Endothelial cell of hepatic sinusoid (primary cell): ENCODE results near the gene PARP9.

Experiments used
- in situ Hi-C: cut with HindIII; loops from 2 replicates; pipeline ENCODE4 v1.10.0; 2017; ENCODE audit warnings: low sequenced_read_pairs

The PARP9 gene

DNA sequence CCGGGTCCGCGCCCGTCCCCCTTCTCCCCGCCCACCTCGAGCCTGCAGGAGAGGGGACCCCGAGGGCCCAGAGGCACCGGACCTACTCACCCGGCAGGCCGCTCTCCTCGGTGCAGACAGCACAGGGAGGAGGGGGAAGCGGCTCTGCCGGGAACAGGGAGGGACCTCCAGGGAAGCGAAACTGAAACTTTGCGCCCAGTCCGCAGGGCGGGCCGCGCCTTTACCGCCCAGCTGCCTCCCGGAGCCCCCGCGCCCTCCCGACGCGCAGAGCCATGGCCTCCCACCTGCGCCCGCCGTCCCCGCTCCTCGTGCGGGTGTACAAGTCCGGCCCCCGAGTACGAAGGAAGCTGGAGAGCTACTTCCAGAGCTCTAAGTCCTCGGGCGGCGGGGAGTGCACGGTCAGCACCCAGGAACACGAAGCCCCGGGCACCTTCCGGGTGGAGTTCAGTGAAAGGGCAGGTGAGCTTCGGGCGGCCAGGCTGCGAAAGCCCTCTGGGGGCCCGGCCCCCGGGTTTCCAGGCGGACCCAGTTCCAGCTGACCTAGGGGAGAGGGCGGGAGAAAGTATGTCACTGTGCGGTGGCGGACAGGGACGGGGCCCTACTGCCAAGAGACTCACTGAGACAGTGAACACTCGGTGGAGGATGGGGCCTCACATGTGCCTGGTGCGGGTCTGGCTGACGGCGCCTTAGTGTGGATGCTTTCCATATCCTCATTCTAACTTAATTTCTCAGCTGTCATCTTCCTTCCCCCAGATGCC, at the start of gene PARP9, which contains the start of gene DTX3L:
PARP9 (minus strand) TSS at position 146 of the 758 bp plus-strand sequence. CDS start 4,680 bp downstream, outside the sequence.
DTX3L (plus strand) TSS at position 184 of the 758 bp plus-strand sequence; CDS start at position 273, 89 bp downstream.
- in situ Hi-C loops, result no loop called here

DNA sequence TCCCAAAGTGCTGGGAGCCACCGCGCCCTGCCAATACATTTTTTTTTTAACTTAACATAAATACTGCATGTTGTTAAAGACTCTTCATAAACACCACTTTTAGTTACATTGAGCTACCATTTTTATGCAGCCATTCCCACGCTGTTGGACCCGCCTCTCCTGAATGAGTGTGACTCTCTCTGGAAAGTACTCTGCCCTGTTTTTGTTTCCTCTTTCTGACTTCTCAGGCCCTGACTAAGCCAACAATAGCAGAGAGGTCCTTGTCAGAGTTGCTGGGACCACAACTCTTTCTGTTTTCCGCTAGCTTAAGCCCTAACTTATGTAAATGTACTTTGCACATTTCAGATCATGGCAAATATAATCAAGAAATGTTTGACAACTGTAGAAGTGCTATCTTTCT, 48.6 kb upstream of the PARP9 start:
- in situ Hi-C loops, result no loop called here

DNA sequence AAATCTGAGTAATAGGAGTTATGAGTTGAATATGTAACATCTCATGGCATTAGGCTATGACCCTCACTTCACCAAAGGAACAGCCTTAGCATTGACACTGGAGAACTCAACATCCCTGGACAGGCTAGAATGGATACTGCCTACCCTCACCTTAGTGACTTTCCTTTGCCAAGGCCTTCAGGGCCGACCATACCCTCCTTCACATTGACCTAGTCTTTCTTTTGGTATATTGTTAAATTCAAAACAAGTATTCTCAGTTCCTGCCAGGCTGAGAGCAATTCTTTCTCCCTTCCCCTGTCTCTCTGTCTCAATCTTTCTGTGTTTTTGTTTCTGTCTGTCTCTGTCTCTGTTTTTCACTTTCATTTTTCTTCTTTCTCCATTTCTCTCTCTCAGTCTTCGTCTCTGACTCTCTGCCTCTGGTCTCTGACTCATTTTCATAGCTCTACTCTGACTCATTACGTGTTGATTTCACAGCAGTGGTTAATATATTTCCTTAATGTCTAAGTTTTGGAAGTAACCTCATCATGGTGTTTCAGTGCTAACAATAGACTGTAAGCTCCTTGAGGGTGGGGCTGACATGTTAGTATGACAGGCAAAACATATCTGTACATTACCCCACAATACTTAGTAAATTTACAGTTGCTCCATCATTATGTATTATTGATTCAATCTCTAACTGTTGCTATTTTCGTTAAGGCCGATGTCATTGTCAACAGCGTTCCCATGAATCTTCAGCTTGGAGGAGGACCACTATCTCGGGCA, 45.9 kb upstream of the PARP9 start:
- in situ Hi-C loops, result no loop called here

DNA sequence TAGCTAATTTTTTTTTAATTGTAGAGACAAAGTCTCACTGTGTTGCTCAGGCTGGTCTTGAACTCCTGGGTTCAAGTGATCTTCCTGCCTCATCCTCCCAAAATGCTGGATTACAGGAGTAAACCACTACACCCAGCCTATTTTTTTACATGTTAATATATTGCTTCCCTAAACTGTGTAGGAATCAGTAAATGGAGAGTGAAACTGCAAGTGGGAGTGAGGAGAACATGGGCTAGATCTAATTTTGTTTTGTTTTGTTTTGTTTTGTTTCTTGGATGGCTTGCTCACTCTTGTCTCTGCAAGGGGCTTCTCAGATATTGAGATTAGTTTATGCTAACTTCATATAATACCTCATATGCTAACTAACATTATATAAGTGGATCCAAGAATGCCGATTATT, 44.8 kb upstream of the PARP9 start:
- in situ Hi-C loops, result no loop called here

DNA sequence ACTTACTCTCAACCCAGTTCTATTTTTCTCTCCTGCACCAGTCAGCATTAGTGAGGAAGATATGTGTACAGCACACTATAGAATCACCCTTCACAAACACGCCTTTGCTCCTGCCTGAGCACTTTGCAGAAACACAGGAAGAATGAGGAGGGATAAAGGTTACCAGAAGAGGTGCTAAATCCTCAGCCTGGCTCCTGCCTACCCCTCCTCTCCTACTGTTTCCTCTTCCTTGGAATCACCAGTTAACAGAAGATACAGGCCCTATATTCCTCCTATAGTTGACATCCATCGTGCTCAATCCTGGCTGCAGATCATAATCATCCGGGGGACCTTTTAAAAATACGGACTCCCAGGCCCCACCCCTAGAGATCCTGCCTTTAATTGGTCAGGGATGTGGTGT, 42.2 kb upstream of the PARP9 start:
- in situ Hi-C loops, result no loop called here

DNA sequence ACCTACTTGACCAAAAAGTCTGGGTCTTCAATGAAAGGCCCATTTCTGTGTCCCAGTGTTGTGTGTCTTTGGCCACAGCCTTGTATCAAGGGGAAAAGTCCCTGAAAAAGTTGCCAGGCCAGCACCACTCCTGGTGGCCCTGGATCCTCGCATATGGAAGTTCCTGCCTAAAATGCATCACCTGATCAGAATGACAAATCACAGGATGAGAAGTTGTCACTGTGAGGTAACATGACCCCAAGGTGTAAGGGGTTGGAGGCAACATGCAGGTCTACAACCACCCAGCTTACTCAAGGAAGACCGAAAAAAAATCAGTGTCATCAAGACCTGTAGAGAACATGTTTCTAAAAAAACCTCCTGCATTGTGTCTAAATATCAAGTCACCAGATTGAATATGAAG, 39.0 kb upstream of the PARP9 start:
- in situ Hi-C loops, result no loop called here

DNA sequence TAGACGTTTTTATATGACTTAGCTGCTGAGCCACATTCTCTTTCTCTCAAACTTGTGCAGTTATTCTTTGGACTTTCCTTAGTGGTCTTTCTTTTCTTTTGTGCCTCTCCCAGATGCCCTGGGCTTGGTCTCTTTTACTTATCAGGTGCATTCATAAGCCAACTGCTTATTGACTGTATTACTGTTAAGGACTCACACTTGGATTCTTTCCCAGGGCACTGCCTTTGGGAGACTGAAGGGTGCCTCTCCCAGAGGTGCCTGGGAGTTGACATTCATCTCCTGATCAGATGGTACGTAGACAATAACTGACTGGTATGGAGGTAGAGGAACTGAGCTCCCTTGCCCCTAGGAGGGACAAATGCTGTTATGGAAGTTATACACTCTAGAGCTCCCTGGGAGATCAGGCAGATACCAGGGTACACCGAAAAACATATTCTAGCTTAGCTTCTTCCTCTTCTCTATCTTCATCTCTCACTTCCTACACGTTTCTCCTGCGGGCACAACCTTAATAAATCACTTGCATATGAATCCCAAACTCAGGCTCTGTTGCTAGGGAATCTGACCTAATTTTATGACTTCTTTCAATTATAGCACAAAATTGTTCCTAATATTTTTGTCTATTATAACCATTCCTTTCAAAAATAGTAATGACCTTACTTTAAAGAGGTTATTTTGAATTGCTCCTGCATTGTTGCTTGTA, 38.1 kb upstream of the PARP9 start:
- in situ Hi-C loops, result no loop called here

DNA sequence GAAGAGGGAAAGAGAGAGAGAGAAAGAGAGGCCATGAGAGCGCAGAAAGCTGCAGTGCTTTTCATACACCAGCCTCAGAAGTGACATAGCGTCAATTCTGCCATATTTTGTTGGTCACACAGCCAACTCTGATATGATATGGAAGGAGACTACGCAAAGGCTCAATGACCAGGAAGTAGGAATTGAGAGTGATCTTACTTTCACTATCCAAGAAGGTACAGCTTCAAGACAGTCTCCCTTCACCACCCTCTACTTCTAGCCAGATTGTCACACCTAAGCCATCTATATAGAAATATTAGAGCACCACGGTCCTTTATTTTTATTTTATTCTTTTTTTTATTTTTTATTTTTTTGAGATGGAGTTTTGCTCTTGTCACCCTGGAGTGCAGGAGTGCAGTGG, 34.5 kb upstream of the PARP9 start:
- in situ Hi-C loops, result no loop called here

DNA sequence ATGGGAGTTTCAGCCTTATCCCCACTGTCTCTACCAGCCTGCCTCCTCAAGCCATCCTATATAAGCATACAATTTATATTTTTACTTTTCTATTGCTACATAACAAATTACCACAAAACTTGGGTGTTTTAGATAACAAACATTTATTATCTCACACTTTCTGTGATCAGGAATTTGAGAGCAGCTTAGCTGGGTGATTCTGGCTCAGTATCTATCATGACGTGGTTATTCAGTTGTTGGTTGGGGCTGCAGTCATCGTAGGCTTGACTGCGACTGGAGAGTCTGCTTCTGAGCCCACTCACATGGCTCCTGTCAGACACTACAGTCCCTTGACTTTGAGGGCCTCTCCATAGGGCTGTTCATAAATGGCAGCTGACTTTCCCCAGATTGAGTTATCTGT, 34.1 kb upstream of the PARP9 start:
- in situ Hi-C loops, result no loop called here

DNA sequence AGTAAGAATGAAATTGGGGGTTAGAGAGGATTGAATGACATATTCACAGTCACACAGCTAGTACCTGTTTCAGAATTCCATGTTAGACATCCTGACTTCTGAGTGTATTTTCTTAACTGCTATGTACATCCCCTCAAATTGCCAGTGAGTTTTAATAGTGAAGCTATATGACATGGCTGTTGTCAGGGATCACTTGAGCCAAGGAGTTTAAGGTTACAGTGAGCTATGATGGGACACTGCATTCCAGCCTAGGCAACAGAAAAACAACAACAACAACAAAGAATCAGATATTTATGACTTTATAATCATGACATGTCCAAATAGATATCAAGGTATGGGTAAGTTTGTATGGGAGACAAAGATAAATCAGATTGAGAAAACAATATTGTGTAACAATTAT, 29.9 kb upstream of the PARP9 start:
- in situ Hi-C loops, result no loop called here

DNA sequence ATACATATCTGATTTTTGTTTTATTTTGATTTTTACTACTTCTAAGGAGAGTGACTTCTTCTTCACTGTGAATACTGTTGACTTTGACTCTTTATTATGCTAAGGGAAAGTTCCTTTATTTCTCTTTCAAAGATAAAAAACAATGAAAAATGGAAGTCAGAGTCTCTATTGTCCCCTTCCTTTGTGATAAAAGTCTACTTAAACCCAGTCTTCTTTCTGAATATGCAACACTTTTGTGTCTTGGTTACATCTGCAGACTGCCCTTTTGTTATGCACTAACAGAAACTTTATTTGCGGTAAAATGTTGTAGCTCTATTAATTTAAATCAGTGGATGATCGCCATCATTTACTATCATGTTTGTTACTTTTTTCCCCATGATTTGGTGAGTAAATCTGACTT, 26.5 kb upstream of the PARP9 start:
- in situ Hi-C loops, result no loop called here

DNA sequence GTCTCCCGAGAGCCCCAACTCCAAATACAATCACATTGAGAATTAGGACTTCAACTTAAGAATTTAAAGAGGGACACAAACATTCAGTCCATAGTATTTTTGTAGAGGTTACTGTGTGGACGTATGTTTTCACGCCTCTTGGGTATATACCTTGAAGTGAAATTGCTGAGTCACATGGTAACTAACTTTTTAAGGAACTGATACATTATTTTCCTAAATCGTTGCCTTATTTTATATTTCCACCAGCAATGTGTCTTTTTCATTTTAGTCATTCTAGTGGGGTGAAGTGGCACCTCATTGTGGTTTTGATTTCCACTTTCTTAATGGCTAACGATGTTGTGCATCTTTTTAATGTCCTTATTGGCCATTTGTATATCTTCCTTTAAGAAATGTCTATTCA, 25.2 kb upstream of the PARP9 start:
- in situ Hi-C loops, result no loop called here

DNA sequence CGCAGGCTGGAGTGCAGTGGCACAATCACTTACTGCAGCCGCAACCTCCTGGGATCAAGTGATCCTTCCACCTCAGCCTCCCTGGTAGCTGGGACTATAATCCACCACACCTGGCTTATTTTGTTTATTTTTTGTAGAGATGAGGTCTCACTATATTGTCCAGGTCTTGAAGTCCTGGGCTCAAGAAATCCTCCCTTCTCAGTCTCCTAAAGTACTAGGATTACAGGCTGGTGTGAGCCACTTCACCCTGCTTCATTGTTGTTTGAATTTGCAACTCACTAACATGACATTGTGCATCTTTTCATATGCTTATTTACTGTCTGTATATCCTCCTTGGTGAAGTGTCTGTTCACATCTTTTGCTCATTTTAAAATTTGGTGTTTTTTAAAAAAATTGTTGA, 23.5 kb upstream of the PARP9 start:
- in situ Hi-C loops, result no loop called here

DNA sequence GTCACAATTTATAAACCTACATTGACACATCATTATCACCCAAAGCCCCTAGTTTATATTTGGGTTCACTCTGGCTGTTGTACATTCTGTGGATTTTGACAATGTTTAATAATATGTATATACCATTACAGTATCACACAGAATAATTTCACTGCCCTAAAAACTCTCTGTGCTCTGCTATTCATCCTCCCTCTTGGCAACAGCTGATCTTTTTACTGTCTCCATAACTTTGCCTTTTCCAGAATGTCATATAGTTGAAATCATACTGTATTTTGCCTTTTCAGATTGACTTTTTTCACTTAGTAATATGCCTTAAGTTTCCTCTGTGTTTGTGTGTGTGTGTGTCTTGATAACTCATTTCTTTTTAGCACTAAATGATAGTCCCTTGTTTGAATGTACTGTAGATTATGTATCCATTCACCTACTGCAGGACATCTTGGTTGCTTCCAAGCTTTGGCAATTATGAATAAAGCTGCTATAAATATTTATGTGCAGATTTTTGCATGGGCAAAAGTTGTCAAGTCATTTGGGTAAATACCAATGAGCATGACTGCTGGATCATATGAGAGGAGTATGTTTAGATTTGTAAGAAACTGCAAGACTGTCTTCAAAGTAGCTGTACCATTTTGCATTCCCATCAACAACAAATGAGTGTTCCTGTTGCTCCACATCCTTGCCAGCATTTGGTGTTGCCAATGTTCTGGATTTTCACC, 22.8 kb upstream of the PARP9 start:
- in situ Hi-C loops, result no loop called here

DNA sequence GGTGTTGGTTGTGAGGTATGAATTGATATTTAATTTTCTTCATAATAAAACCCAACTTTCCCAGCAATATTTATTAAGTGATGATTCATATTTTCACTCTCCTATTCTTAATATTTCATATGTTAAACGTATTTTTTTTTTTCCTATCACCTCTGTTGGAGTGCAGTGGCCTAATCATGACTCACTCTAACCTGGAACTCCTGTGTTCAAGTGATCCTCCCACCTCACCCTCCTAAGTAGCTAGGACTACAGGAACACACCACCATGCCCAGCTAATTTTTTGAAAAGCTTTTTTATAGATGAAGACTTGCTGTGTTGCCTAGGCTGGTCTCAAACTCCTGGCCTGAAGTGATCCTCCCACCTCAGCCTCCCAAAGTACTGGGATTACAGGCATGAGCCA, 22.0 kb upstream of the PARP9 start:
- in situ Hi-C loops, result no loop called here

DNA sequence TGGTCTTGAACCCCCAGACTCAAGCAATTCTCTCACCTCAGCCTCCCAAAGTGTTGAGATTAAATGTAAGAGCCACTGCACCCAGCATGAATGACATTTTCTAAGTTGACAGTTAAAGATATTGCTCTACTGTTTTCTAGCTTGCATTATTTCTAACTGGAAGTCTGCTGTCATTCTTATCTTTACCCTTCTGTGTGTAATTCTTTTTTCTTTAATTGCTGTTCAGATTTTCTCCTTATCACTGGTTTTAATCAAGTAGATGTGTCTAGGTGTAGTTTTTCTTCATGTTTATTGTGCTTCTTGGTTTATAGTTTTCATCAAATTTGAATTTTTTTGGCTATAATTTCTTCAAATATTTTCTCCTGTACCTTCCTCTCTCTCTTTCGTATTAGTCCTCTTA, 18.3 kb upstream of the PARP9 start:
- in situ Hi-C loops, result no loop called here

DNA sequence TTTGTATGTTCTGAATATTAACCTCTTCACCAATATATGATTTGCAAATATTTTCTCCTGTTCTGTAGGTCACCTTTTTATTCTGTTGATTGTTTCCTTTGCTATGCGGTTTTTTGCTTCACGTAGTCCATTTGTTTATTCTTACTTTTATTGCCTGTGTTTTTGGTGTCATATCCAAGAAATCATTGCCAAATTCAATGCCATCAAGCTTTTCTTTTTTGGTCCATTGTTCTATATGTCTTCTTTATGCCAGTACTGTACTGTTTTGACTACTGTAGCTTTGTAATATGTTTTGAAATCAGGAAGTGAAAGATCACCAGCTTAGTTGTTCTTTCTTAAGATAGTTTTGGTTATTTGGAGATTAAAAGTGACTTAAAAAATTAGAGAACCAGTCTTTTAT, 17.5 kb upstream of the PARP9 start:
- in situ Hi-C loops, result no loop called here

DNA sequence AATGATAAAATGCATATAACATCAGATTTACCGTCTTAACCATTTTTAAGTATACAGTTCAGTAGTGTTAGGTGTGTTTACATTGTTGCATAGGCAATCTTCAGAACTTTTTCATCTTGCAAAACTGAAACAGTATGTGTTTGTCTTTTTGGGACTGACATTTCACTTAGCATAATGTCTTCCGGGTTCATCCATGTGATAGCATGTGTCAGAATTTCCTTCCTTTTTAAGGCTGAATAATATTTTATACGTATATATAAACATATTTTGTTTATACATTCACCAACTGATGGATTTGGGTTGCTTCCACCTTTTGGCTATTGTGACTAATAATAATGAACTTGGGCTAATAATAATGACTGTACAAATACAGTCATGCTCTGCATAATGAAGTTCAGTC, 16.4 kb upstream of the PARP9 start:
- in situ Hi-C loops, result no loop called here

DNA sequence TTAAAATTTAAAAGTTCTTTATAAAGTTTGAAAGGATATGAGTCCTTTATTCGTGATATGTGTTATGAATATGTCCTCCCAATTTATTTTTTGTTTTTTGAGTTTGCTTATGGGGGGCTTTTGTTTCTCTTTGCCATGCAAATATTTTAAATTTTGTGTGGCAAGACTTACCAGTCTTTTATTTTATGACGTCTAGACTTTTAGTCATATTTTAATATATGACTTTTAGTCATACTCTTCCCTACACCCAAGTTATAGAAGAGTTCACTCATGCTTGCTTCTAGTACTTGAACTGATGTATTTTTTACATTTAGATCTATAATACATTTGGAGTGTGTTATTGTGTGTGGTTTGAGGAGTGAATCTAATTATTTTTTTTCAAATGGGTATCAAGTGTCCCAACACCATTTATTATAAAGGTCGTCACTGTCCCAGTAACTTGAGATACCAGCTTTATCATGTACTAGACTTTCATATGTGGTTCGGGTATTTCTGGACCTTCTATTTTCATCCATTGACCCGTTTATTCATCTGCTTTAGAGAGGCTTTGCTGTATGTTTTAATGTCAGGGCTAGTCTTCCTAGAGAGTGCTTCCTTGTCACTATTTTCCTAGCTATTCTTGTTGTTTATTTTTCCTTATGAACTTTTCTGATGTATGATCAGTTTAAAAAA, 14.1 kb upstream of the PARP9 start:
- in situ Hi-C loops, result no loop called here

DNA sequence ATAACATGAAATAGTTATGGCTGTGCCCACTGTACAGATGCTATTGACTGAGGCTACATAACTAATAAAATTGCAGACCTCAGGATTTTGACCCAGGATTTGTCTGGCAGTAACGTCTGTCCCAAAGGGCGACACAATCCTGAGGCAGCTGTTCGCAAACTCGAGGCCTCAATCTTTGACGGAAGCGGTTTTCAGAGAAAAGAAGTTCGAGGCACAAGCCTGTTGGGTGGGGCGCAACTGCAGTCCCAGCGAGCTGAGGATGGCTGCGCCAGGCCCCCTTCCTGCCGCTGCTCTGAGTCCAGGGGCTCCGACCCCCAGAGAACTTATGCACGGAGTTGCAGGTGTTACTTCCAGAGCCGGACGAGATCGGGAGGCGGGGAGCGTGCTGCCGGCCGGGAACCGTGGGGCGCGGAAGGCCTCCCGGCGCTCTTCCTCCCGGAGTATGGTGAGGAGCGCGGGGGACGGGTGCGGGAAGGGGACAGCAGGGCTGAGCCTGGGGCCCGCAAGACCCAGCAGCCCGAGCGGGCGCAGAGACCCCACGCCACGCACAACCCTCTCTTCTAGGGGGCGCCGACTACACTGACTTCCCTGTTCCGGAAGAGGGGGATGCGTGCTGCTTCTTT, 13.4 kb upstream of the PARP9 start, which contains the start of gene PARP15:
PARP15 (plus strand) TSS at position 242 of the 623 bp plus-strand sequence; CDS start at position 260, 18 bp downstream.
- in situ Hi-C loops, result no loop called here
